GM21515 (cell line): ENCODE results near the gene PTPRN2.
"Not testable (repeated sequence)": the region's sequence is repeated elsewhere in the genome, so short reads cannot be mapped to it uniquely, and the experiment has no call there.

ENCODE experiments used
- ATAC-seq: cut with Tn5 transposase; IDR thresholded peaks from one replicate; pipeline ENCODE4 v1.9.1; 2021; ENCODE audit not compliant: unreplicated experiment

The PTPRN2 gene

DNA sequence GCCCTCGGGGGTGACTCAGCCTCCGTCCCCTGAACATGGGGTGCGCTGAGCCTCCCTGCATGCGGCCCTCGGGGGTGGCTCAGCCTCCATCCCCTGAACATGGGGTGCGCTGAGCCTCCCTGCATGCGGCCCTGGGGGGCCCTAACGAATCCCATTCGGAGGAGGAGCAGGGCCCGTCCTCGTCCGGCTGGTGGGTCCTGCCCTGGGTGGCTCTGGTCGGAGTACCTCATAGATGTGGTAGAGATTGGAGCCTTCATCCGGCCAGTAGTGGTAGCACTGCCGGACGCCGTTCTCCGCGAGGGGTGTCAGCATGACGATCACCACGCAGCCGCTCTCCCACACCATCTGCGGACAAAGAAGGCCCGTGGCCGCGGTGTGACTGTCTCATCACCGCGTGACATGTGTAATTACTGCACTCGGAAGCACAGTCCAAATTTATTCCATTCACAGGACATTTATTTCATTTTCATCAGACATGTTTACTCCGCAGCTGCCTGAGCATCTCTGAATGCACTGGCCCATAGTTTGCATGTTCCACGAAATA, 1009.8 kb downstream of the PTPRN2 start:
- no peak for ATAC-seq

DNA sequence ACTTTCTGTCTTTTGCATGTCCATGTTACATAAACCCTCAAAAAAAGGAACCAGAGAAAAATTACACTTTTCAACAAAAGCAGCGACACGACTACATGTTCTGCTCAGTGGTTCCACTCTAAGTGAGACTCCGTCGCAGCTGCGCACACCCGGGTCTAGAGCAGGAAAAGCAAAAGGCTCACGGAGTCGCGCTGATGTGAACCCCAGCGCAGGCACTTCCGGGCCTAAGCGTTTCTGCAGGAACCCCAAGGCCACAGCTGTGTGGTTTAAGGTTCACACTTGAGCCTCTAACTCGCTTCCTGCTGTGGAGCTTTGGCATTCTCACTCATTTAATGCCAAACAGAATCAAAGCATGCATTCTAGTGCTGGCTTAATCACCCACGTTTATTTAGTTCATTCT, 1010.6 kb downstream of the PTPRN2 start:
- ATAC-seq, result no peak

DNA sequence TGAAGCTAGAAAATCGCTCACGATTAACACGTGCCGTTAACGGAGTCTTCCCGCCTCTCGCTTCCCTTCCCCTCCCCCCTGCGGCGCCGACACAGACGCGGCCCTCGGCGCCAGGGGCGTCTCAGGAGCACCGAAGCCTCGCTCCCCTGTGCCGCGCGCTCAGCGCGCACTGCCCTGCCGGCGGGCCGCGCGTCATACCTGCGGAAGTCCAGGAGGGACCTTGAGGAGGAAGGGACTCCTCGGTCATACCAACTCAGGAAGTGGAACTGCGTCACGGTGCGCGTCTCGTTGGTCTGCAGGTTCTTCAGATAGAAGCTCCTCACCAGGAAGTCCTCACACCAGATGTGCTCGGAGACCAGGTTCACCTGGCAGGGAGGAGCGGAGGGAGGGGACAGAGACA, 1011.2 kb downstream of the PTPRN2 start:
- ATAC-seq, result no peak

DNA sequence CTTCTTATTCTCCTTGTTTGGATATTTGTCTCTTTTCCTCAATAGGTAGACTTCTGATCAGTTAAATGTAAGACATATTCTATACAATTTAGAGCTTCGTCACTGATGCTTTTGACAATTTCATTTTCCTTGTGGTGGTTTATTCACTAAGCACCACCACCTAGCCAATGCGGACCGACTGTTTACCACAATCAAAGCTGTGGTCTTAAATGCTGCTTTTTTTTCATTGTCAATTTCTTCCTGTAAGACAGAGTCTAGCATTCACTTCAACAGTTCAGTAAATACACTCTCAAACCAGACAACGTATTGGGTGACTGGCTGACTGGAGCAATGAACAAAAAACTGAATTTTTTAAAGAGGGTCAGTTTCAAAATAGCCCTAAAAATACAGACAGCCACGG, 1011.8 kb downstream of the PTPRN2 start:
- ATAC-seq, result no peak

DNA sequence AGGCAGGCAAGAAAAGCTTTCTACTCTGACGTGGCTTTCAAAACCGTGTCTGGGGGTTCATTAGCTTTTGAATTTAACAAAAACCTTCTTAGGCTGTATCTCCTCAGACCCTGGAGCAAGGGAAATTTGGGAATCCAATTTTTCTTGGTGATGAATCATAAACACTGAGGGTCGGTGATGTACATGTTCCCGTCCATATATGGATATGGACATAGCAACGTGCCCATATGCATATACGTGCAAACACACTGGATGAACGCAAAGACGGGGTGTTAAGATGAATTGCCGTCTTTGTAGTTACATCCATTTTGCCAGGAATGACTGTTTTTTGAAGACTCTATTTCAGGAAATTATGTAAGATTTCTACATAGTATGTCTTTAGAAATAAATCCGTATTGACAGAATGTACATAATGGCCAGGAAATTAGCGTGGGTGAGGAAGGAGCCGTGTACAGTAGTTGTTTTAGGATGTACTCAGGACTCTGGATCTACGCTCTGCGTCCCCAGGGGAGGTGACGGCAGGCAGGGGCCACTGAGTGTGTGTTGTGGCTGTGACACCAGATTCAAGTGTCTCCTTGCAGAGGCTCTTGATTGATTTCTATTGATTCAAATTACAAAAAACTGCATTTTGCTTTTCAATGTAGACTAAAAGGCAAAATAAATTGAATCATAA, 1012.6 kb downstream of the PTPRN2 start:
- no peak for ATAC-seq

DNA sequence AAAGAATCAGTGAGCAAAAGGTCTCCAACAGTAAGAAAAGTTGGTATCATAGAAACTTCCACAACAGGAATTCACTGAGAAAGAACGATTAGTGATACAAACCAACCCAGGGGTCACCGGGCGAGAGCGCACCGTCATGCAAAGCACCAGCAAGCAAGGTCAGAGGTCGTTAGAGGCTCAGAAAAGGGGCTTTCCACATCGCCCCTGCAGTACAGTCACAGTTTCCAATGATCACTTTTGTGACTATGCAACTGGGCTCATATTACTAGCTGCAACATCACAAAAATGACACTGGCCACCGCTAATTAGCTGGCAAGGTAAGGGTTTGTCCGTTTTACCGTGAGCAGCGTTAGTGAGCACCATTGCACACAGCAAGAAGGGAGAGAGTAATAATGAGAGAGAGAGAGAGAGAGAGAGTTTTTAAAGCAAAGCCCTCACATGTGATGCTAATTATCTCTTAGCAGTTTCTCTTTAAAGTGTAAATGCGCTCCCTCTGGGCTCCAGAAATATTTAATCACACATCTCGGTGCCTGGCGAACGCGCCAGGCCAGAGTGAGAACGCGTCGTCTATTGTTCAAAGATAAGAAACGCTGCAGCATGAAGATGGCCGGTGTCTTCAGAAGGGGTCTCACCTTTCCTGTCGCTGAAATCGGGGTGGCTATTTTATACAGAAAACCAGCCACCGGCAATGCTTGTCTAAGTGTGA, 1013.4 kb downstream of the PTPRN2 start:
- no peak for ATAC-seq

DNA sequence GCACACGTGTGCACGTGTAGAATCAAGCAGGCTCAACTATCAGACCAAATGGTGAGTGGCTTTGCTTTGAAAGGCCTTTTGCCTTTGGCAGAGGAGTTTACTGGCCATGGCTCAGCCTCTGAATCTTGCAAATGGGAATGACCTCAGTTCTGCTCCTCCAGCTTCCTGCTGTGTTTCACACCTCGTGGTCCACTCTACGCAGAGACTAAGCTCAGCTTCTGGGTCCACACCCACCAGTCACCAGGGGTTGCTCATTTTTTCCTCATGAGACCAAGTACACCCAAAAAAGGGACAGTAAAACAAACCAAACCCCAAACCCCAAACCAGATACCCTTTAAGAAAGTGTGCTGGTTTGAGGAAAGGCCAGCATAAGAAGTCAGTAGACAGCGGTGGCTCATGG, 1014.4 kb downstream of the PTPRN2 start:
- ATAC-seq, result no peak

DNA sequence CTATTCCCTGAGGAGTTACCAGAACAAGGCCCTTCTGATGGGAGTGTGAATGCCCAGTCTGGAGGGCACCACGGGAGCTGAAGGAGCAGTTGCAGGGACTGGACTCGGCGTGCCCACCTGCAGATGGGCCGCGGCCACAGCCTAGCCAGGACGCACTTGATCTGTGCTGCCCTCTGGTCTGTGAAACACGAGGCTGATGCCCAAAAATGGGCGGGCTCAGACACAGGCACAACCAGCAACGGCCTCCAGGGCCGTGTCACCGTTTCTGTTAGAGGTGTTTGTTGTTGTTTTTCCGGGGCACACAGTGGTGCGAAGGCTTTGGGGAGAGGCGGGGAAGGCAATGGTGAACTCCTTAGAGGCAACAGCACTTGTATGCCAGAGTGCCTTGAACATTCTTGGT, 1015.0 kb downstream of the PTPRN2 start:
- ATAC-seq, result no peak

DNA sequence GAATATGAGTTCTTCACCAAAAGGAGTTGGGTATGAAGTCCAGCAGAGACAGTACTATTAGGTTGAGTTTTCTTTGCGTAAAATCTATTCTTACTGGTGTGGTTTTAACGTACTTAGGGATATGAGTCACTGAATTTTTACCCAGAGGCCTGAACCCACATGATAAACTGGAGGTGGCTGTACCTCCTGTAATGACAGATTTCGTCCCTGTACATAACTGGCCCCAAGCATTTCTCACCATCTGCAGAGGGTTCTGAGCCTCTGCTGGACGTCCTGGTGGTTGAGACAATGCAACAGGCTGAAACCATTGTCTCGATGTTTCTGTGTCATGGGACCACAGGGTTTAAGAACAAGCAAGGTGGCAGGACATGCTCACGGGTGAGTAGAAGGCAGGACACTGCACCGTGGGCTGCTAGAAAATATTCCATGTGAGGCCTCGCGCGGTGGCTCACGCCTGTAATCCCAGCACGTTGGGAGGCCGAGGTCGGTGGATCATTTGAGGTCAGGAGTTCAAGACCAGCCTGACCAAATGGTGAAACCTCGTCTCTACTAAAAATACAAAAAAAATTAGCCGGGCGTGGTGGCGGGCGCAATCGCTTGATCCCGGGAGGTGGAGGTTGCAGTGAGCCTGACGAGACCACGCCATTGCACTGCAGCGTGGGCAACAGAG, 1017.0 kb downstream of the PTPRN2 start:
- ATAC-seq, result no peak

DNA sequence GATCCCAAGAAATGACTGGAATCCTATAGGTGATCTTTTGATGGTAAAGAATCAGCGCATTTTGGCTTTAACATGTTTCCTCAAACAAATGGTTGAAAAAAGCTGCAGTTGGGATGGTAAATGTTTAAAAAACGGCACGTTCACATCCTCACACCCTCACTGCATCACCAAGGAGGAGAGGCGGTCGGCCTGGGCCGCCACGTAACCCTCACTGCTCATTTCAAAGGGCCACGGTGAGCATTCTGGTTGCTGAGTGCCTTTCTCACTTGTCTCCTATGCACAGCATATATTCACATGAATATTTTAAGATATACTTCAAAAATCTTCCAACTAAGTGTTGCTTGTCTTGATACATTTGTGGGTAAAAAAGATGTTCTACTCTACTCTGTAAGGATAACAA, 1017.7 kb downstream of the PTPRN2 start:
- ATAC-seq, result no peak

DNA sequence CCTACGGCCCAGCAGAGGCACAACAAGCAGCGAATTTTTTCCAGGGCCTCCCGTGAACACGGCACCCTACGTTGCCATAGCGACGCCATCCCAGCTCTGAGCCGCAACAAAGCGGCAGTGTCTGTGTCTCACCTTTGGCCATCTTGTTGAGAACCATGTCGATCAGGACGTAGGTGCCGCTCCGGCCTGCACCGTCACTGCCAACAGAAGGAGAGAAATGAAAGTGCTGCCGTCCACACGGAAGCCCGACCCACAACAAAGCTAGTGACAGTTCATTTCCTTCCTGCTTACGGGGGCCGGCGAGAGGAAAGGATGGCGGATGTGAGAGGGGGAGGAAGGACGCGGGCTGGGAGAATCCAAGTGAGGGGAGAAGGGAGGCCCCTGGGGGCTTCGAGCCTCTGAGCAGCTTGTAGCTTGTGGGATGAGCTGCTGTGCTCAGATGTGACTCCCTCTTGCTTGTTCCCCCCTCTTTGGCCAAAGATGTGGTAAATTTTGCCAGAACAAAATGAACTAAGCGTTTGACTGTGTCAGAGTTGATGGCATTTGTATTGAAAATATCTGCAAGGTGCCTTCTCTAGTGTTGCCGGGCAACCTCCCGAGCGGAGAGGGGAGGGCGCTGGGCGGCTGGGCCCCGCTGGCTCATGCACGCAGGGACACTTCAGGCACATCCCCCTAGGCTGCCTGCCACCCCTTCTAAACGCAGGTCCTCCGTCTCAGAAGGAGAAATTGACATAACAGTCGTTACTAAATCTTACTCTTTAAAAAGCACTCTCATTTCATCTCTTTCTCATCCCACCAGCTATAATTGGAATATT, 1018.6 kb downstream of the PTPRN2 start:
- ATAC-seq, result peak; percentile 68

DNA sequence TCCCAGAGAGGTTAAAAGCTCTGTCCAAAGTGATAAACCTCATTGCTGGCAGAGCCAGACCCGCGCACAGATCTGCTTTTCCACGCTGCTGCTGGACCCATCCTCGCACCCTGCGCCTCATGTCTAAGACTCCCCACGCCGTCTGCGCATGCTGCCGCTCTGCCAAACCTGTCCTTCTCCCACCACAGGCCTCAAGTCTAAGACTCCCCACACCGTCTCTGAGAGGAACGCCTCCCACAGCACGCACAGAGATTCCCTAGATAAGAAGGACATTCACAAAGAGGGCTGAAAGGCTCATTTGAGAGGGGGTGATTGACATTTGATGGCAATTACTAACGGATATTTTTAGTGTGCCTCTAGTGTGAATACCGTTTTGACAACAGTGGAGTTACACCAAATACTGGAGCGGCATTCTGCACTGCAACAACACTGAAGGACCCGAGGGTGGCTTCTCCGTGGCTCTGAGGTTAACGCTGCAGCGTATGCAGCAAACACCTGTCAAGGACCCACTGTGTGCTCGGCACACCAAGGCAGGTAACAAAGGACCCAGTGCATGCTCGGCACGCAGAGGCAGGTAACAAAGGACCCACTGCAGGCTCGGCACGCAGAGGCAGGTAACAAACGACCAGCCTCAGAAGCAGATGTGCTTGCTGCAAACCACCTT, 1019.4 kb downstream of the PTPRN2 start:
- ATAC-seq, result no peak

DNA sequence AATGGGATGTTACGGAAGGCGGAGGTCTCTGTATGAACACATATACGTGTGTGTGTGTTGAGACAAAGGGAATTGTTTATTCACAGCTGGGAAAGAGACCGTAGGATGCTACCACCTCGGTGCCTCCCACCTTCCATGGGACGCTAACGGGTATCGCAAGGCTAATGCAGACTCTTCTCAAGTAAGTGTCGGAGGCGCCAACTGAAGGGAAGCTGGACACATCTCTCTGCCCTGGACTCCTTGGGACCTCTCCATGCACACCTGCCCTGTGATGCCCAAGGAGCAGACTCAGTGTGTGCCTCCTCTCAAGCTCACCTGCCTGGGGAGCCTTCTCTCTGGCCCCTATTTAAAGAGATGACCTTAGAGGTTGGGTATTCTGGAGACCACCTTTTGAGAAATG, 1020.0 kb downstream of the PTPRN2 start:
- no peak for ATAC-seq

DNA sequence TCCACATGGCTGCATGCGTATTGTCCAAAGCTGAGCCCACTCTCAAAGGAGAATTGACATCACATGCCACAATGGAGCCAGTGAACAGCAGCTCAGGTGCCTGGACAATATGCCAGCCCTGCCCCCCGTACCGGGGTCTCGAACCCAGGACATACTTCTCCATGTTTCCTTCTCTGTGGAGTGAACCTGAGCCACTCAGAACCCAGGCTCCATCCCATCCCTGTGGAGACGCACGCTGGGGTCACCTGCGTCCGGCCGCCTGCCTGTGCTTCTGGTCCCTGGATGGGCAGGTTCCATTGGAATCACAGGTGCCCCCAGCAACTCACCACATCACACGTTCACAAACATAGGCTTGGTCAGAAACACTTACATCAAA, 1021.0 kb downstream of the PTPRN2 start:
- no peak for ATAC-seq

DNA sequence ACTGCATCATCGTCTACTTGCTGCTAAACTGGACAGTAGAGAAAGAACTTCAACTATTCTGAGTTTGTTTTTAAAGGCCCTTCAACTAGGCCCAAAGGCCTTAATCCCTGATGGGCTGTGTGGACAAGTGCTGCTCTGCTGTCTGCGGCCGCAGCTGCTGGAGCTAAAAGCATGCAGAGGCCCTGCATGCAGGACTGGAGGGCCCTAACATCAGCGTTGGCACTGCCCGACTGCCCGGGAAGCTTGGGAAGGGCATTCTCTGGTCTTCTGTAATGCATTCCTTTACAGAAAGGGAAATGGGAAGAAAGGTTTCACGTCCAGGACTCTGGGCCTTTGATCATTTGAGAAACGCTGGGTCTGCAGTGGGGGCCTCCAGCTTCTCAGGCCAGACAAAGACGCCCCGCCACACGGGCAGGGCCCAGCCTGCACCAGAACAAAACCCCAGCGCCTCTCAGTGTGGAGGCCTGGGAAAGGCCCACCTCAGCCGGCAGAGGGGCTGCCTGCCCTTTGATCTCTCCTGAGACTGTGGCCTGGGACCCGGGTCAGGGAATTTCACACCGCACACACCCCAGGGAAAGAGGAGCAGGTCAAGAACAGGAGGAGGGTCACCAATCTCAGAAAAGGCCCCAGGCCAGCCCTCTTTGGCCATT, 1021.5 kb downstream of the PTPRN2 start:
- ATAC-seq, result no peak

DNA sequence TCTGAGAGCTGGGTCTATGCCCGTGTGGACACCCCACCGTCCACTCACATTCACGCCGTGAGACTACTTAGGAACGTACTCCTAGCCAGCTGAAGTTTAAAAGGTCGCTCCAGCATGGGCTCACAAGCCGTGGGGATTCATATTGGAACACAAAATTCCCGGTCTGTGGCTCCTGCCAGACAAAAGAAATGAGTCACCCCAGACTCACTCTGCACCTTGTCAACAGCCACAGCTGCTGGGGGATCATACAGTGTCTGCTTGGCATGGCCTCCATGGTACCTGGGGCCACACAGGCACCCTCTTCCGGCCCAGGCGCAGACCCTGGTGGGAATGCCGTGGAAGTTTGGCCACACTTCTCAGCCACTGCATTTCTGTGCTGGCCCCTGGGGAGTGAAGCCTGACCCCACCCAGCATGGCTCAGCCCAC, 1022.4 kb downstream of the PTPRN2 start:
- no peak for ATAC-seq

DNA sequence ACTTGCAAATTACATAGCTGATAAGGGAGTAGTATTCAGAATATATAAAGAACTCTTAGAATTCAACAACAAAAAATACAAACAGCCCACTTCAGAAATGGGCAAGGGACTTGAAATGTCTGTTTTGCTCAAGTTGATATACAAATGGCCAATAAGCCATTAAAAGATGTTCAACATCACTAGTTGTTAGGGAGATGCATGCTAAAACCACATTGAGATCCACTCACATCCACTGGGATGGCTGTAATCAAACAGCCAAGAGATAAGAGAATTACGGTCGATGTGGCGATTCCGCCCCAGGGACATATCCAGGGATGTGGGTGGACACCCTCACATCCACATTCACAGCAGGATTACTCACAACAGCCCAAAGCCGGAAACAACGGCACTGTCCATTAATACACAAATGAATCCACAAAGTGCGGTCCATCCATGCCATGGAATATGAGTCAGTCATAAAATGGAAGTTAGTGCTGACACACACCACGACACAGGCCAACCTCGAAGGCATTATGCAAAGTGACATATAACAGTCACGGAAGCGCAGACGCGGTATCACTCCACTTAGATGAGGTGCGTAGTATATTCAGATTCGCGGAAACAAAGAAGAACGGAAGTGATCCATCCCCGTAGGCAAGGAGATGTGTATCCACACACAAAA, 1023.0 kb downstream of the PTPRN2 start:
- no peak for ATAC-seq

DNA sequence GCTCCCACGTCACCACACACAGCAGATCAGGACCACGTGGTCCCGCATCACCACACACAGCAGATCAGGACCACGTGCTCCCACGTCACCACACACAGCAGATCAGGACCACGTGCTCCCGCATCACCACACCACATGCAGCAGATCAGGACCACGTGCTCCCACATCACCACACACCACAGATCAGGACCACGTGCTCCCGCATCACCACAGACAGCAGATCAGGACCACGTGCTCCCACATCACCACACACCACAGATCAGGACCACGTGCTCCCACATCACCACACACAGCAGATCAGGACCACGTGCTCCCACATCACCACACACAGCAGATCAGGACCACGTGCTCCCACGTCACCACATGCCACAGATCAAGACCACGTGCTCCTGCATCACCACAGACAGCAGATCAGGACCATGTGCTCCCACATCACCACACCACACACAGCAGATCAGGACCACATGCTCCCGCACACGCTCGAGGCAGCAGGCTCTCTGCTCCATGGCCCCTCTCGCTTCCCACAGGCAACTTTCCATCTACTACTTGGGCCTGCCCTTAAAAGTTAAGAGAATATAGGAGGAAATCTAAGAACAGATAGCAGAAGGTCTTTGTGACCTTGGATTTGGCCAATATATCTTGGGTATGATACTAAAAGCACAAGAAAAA, 1024.0 kb downstream of the PTPRN2 start:
- ATAC-seq, result not testable (repeated sequence)
